Tibial nerve (tissue), 4 donors: ENCODE results near the gene KDM2A. TPM values are rescaled to one million over a fixed set of nuclear protein-coding genes. Genes with fewer than 3 reads are reported as not detected.
A peak's percentile ranks its signal among the peaks of the same experiment; 100 is the strongest.
"Not testable (repeated sequence)": the region's sequence is repeated elsewhere in the genome, so short reads cannot be mapped to it uniquely, and the experiment has no call there.

Source experiments
- DNase-seq, 2 donors: peaks; one replicate each; pipeline ENCODE4 v3.0.0-alpha.2; 2019; ENCODE audit warnings: low spot score in 2 of 2
- H3K27ac ChIP-seq, 4 donors: fragments of 200-600 bp; sonication (generic) in 3 of 4; one replicate each; pipeline ENCODE4 v1.5.1; 2017 to 2019; ENCODE audit warnings: mild to moderate bottlenecking in 1 of 4
- H3K27me3 ChIP-seq, 2 donors: fragments of 200-600 bp; sonication (generic) in 1 of 2; one replicate each; pipeline versions ENCODE4 v1.5.1 to v1.6.0; 2017 to 2019
- H3K36me3 ChIP-seq, 3 donors: fragments of 200-600 bp; sonication (generic); one replicate each; pipeline ENCODE4 v1.5.1; 2018 to 2019
- H3K4me1 ChIP-seq, 4 donors: fragments of 200-600 bp; sonication (generic) in 3 of 4; one replicate each; pipeline ENCODE4 v1.5.1; 2017 to 2019
- H3K4me3 ChIP-seq, 4 donors: fragments of 200-600 bp; sonication (generic) in 3 of 4; one replicate each; pipeline ENCODE4 v1.5.1; 2017 to 2019; ENCODE audit warnings: mild to moderate bottlenecking in 1 of 4, moderate library complexity in 1 of 4
- H3K9me3 ChIP-seq, 4 donors: fragments of 200-600 bp; sonication (generic) in 3 of 4; one replicate each; pipeline ENCODE4 v1.5.1; 2017 to 2019
- CTCF ChIP-seq, 5 experiments: fragments of 200-600 bp in 3 of 5; fragments of 450-650 bp in 2 of 5; sonication (generic) in 3 of 5; IDR thresholded peaks; one replicate each; pipeline ENCODE4 v1.5.1; 2016 to 2019; ENCODE audit warnings: antibody characterized with exemption in 5 of 5, mild to moderate bottlenecking in 3 of 5, moderate library complexity in 2 of 5
- EP300 ChIP-seq, 2 donors: sonication (generic); formaldehyde crosslinking; IDR thresholded peaks; one replicate each; pipeline ENCODE4 v1.6.1; 2017; ENCODE audit warnings: antibody characterized with exemption in 2 of 2, mild to moderate bottlenecking in 1 of 2
- POLR2A ChIP-seq, 2 donors: fragments of 450-650 bp; IDR thresholded peaks; one replicate each; pipeline ENCODE4 v1.6.1; 2017; ENCODE audit warnings: antibody characterized with exemption in 2 of 2, mild to moderate bottlenecking in 2 of 2, moderate library complexity in 2 of 2
- WGBS, 2 donors: methylation state at CpG; one replicate each; pipeline ENCODE4 v1.1.5; 2018; 5-methylcytosine and 5-hydroxymethylcytosine counted together
- total RNA-seq, 4 donors: library from RNA; depleted of rRNA; stranded (reverse); fragments of >200 nt; gene quantifications; one replicate each; pipeline ENCODE4 v1.1.0, GENCODE V29; 2016

KDM2A gene
- total RNA-seq, 4 donors from 2014 or later, result 40.9 to 106 (median 67.4) TPM

GRCh38 chr11:67255353-67255752 lies 136.3 kb downstream of the KDM2A start:
- TF ChIP-seq EP300 (IDR thresholded peaks at IDR 0.05) (no peak), POLR2A (IDR thresholded peaks at IDR 0.05) (no peak), CTCF (IDR thresholded peaks at IDR 0.05) (no peak)
- Histone ChIP-seq H3K27ac (peak overlapping the region in 3 of 4 donors; percentile 24 to 79 (median 78)), H3K27me3 (no peaks in the 10 kb centered on the region), H3K4me3 (no peak overlapping the region), H3K9me3 (no peaks in the 10 kb centered on the region), H3K36me3 (peaks cover 0 to 73% (median 53%) of the 10 kb centered on the region in 3 donors), H3K4me1 (peaks cover 0 to 26% (median 9%) of the 10 kb centered on the region in 4 donors)
- 84 to 94% methylated on average over 10 of the region's 10 CpGs for WGBS, 2 donors
- DNase-seq, result no peak

- Histone ChIP-seq H3K36me3 (peaks cover 0 to 68% (median 48%) of the 10 kb centered on the region in 3 donors), H3K4me1 (peaks cover 0 to 28% (median 9%) of the 10 kb centered on the region in 4 donors), H3K27ac (peak overlapping the region in 2 of 4 donors; percentile 31 to 78), H3K4me3 (no peak overlapping the region), H3K27me3 (no peaks in the 10 kb centered on the region), H3K9me3 (no peaks in the 10 kb centered on the region)
- no peak for DNase-seq
- TF ChIP-seq EP300 (IDR thresholded peaks at IDR 0.05) (no peak), CTCF (IDR thresholded peaks at IDR 0.05) (no peak)
- WGBS, 2 donors, result 77 to 80% methylated on average over 8 of the region's 8 CpGs
These were observed 136.8 kb downstream of the KDM2A start for GRCh38 chr11:67255864-67256263.

GRCh38 chr11:67256477-67257135 lies 137.5 kb downstream of the KDM2A start:
- Histone ChIP-seq H3K36me3 (peaks cover 0 to 61% (median 43%) of the 10 kb centered on the region in 3 donors), H3K27me3 (no peaks in the 10 kb centered on the region), H3K9me3 (no peaks in the 10 kb centered on the region), H3K4me3 (no peak overlapping the region), H3K4me1 (peaks cover 0 to 35% (median 14%) of the 10 kb centered on the region in 4 donors), H3K27ac (peak overlapping the region in 2 of 4 donors; percentile 29 to 78)
- no peak for DNase-seq
- WGBS, 2 donors, result 64 to 70% methylated on average over 5 of the region's 5 CpGs
- TF ChIP-seq POLR2A (IDR thresholded peaks at IDR 0.05) (no peak), EP300 (IDR thresholded peaks at IDR 0.05) (no peak)

GRCh38 chr11:67260406-67260805 lies 141.3 kb downstream of the KDM2A start:
- no peak overlapping the region for H3K4me3 ChIP-seq
- H3K9me3 ChIP-seq, result no peaks in the 10 kb centered on the region
- H3K36me3 ChIP-seq, result peaks cover 0 to 23% (median 8%) of the 10 kb centered on the region in 3 donors
- no peak for TF ChIP-seq EP300 (IDR thresholded peaks at IDR 0.05)
- TF ChIP-seq POLR2A (IDR thresholded peaks at IDR 0.05), result no peak
- TF ChIP-seq CTCF (IDR thresholded peaks at IDR 0.05), result no peak
- H3K27ac ChIP-seq, result no peak overlapping the region
- no peaks in the 10 kb centered on the region for H3K27me3 ChIP-seq
- no peak for DNase-seq
- peaks cover 0 to 29% (median 20%) of the 10 kb centered on the region in 4 donors for H3K4me1 ChIP-seq
- WGBS, 2 donors, result 83 to 90% methylated on average over 6 of the region's 6 CpGs

- H3K4me1 ChIP-seq, result peaks cover 0 to 36% (median 22%) of the 10 kb centered on the region in 4 donors
- not testable (repeated sequence) for DNase-seq, H3K27me3 ChIP-seq, H3K9me3 ChIP-seq
- WGBS, 2 donors, result 30 to 38% methylated on average over 41 to 45 of the region's 50 CpGs
- H3K36me3 ChIP-seq, result peaks cover 0 to 16% (median 2%) of the 10 kb centered on the region in 3 donors
- peak overlapping the region; percentile 15 to 51 (median 28) for H3K4me3 ChIP-seq
- peak overlapping the region in 2 of 4 donors; percentile 66 to 77 for H3K27ac ChIP-seq
These were observed 142.0 kb downstream of the KDM2A start for GRCh38 chr11:67260885-67261639.

GRCh38 chr11:67261640-67261945 lies 142.5 kb downstream of the KDM2A start:
- Histone ChIP-seq H3K36me3 (peaks cover 0 to 11% (median 0%) of the 10 kb centered on the region in 3 donors), H3K27me3 (no peaks in the 10 kb centered on the region), H3K27ac (peak overlapping the region in 2 of 4 donors; percentile 66 to 77), H3K9me3 (no peaks in the 10 kb centered on the region), H3K4me1 (peaks cover 0 to 37% (median 22%) of the 10 kb centered on the region in 4 donors), H3K4me3 (peak overlapping the region; percentile 15 to 51 (median 28))
- no peak for TF ChIP-seq POLR2A (IDR thresholded peaks at IDR 0.05)
- TF ChIP-seq EP300 (IDR thresholded peaks at IDR 0.05), result no peak
- TF ChIP-seq CTCF (IDR thresholded peaks at IDR 0.05), result peak in 1 of 5 experiments; percentile 12
- no peak for DNase-seq
- WGBS, 2 donors, result 4 to 8% methylated on average over 12 to 17 of the region's 18 CpGs
